Measurements from ENCODE around the gene KERA.

KERA gene

GRCh38 chr12:91073426-91073825, 15.6 kb upstream of the KERA start:
- DNase-seq (ENCODE audit: low read depth in 2 of 2), result no peak

GRCh38 chr12:91072931-91073330, 15.1 kb upstream of the KERA start:
- DNase-seq (ENCODE audit: low read depth in 2 of 2), result no peak

GRCh38 chr12:91070936-91071335, 13.1 kb upstream of the KERA start:
- no peak for DNase-seq (ENCODE audit: low read depth in 2 of 2)

- no peak for DNase-seq (ENCODE audit: low read depth in 2 of 2)
Measured at GRCh38 chr12:91065396-91065795, 7.6 kb upstream of the KERA start.

- DNase-seq (ENCODE audit: low read depth in 2 of 2), result no peak
Measured at GRCh38 chr12:91064640-91065039, 6.8 kb upstream of the KERA start.

GRCh38 chr12:91061091-91061490, 3.3 kb upstream of the KERA start:
- DNase-seq (ENCODE audit: low read depth in 2 of 2), result no peak

GRCh38 chr12:91059211-91059610, 1.4 kb upstream of the KERA start:
- DNase-seq (ENCODE audit: low read depth in 2 of 2), result no peak

GRCh38 chr12:91058786-91059185, 962 bp upstream of the KERA start:
- no peak for DNase-seq (ENCODE audit: low read depth in 2 of 2)

- no peak for DNase-seq (ENCODE audit: low read depth in 2 of 2)
Measured at GRCh38 chr12:91056488-91056887, 1.3 kb downstream of the KERA start.

- DNase-seq (ENCODE audit: low read depth in 2 of 2), result no peak
Measured at GRCh38 chr12:91055976-91056375, 1.8 kb downstream of the KERA start.

GRCh38 chr12:91053951-91054715, 3.7 kb downstream of the KERA start:
- no peak for DNase-seq (ENCODE audit: low read depth in 2 of 2)

- no peak for DNase-seq (ENCODE audit: low read depth in 2 of 2)
Measured at GRCh38 chr12:91052026-91052425, 5.8 kb downstream of the KERA start.

GRCh38 chr12:91044586-91044985, 13.2 kb downstream of the KERA start:
- no peak for DNase-seq (ENCODE audit: low read depth in 2 of 2)

- DNase-seq (ENCODE audit: low read depth in 2 of 2), result no peak
Measured at GRCh38 chr12:91043408-91043807, 14.4 kb downstream of the KERA start.

GRCh38 chr12:91040096-91040755, 17.6 kb downstream of the KERA start:
- DNase-seq (ENCODE audit: low read depth in 2 of 2), result no peak

GRCh38 chr12:91037276-91037675, 20.5 kb downstream of the KERA start:
- no peak for DNase-seq (ENCODE audit: low read depth in 2 of 2)

GRCh38 chr12:91033251-91033650, 24.6 kb downstream of the KERA start:
- DNase-seq (ENCODE audit: low read depth in 2 of 2), result no peak

GRCh38 chr12:91023326-91024004, 34.4 kb downstream of the KERA start:
- DNase-seq (ENCODE audit: low read depth in 2 of 2), result no peak

- no peak for DNase-seq (ENCODE audit: low read depth in 2 of 2)
Measured at GRCh38 chr12:91021076-91021475, 36.7 kb downstream of the KERA start.

GRCh38 chr12:91019455-91019854, 38.4 kb downstream of the KERA start:
- DNase-seq (ENCODE audit: low read depth in 2 of 2), result no peak

- DNase-seq (ENCODE audit: low read depth in 2 of 2), result no peak
Measured at GRCh38 chr12:91017511-91018263, 40.1 kb downstream of the KERA start.

GRCh38 chr12:91017043-91017442, 40.8 kb downstream of the KERA start:
- DNase-seq (ENCODE audit: low read depth in 2 of 2), result no peak

Data from stimulated activated CD4-positive, alpha-beta T cell treated with anti-CD3 and anti-CD28 coated beads, Interleukin-1b, Interleukin-23, amount 100 ng/mL, for 4 hours (primary cell).